Kidney (tissue), 14 donors: ENCODE data around the gene FAM117B. TPM values are rescaled to one million over a fixed set of nuclear protein-coding genes. Genes with fewer than 3 reads are reported as not detected.

Experiments used
- DNase-seq, 5 donors: peaks; one replicate each; pipeline ENCODE4 v3.0.0-alpha.2; 2013 to 2020
- FAIRE-seq: peaks from 2 replicates; lab custom pipeline; 2012; peaks lifted over from hg19 to GRCh38; lab: Jason Lieb, UNC
- H3K27ac ChIP-seq, 2 donors: one replicate each; pipeline ENCODE4 v1.7.0; 2013; ENCODE audit warnings: low read depth in 2 of 2, low read length in 2 of 2, inconsistent platforms in 1 of 2
- H3K27me3 ChIP-seq: one replicate; pipeline ENCODE4 v1.7.1; 2013; ENCODE audit warnings: low read length, inconsistent platforms; ENCODE audit not compliant: control insufficient read depth, insufficient read depth
- H3K36me3 ChIP-seq, 3 donors: one replicate each; pipeline versions ENCODE4 v1.7.0 to v1.7.1; 2013; ENCODE audit warnings: low read length in 3 of 3, control low read depth in 1 of 3, inconsistent platforms in 1 of 3; ENCODE audit not compliant: insufficient read depth in 3 of 3, control insufficient read depth in 2 of 3
- H3K4me1 ChIP-seq, 3 donors: one replicate each; pipeline versions ENCODE4 v1.7.0 to v1.7.1; 2013; ENCODE audit warnings: low read length in 3 of 3, inconsistent platforms in 1 of 3, low read depth in 1 of 3; ENCODE audit not compliant: control insufficient read depth in 2 of 3, insufficient read depth in 2 of 3
- H3K4me3 ChIP-seq, 3 donors: one replicate each; pipeline versions ENCODE4 v1.7.0 to v1.8.1; 2013; ENCODE audit warnings: low read length in 3 of 3, control low read depth in 1 of 3, inconsistent platforms in 1 of 3
- H3K9ac ChIP-seq, 3 donors: one replicate each; pipeline versions ENCODE4 v1.7.0 to v1.7.1; 2013; ENCODE audit warnings: low read length in 3 of 3, control low read depth in 1 of 3, inconsistent platforms in 1 of 3
- H3K9me3 ChIP-seq, 3 donors: one replicate each; pipeline versions ENCODE4 v1.7.0 to v1.7.1; 2013; ENCODE audit warnings: low read length in 3 of 3, control low read depth in 1 of 3, inconsistent platforms in 1 of 3; ENCODE audit not compliant: control insufficient read depth in 2 of 3, insufficient read depth in 1 of 3
- intact Hi-C: fragments of 100-400 bp; cut with DNase I; formaldehyde crosslinking; loops from one replicate; pipeline ENCODE4 v1.11.1; 2022
- polyA plus RNA-seq: library from polyadenylated mRNA; stranded (reverse); fragments of 350-450 nt; fragmentation: Illumina TruSeq; extraction: RNeasy Lipid Tissue Mini Kit (QIAGEN cat#74804); gene quantifications from one replicate; pipeline ENCODE4 v1.2.3, GENCODE V29; 2014; ENCODE audit warnings: low read depth, low replicate concordance; ENCODE audit not compliant: insufficient read depth
- total RNA-seq: library from RNA; stranded (reverse); fragmentation: NEBNext Ultra II Directional; extraction: Animal tissue kit (Norgen Biotek cat#: 25700); gene quantifications from one replicate; pipeline ENCODE4 v1.2.1, GENCODE V29; 2021
- TF ChIP-seq, protein P1 (sequence below): IDR thresholded peaks from 3 replicates; pipeline ENCODE4 v1.5.1; 2012; ENCODE audit warnings: mild to moderate bottlenecking, moderate library complexity, borderline replicate concordance; ENCODE audit not compliant: insufficient read depth; ENCODE audit errors: extremely low read depth
- donor health status: control.
- donor health status: control.
- donor health status: control.
- donor health status: control.
- donor health status: control.
- donor health status: DM: yes; HTN: yes; CAD: no.
- donor health status: Normal renal cell carcinoma (clear cell type).

Gene FAM117B
- total and polyA plus RNA-seq, 2 donors from 2014 or later, result 4.1 to 14.8 TPM

GRCh38 chr2:202681688-202682205 lies 47.0 kb downstream of the FAM117B start:
- Histone ChIP-seq H3K4me1 (no peaks in the 10 kb centered on the region), H3K27me3 (no peaks in the 10 kb centered on the region), H3K36me3 (no peaks in the 10 kb centered on the region), H3K27ac (no peak overlapping the region), H3K4me3 (no peak overlapping the region), H3K9ac (no peak overlapping the region), H3K9me3 (peaks cover 0 to 4% (median 0%) of the 10 kb centered on the region in 3 donors)
- no peak for DNase-seq
- intact Hi-C loops, result no loop called here
- FAIRE-seq, result no peak
- TF ChIP-seq, protein P1, sequence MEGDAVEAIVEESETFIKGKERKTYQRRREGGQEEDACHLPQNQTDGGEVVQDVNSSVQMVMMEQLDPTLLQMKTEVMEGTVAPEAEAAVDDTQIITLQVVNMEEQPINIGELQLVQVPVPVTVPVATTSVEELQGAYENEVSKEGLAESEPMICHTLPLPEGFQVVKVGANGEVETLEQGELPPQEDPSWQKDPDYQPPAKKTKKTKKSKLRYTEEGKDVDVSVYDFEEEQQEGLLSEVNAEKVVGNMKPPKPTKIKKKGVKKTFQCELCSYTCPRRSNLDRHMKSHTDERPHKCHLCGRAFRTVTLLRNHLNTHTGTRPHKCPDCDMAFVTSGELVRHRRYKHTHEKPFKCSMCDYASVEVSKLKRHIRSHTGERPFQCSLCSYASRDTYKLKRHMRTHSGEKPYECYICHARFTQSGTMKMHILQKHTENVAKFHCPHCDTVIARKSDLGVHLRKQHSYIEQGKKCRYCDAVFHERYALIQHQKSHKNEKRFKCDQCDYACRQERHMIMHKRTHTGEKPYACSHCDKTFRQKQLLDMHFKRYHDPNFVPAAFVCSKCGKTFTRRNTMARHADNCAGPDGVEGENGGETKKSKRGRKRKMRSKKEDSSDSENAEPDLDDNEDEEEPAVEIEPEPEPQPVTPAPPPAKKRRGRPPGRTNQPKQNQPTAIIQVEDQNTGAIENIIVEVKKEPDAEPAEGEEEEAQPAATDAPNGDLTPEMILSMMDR, result no peak

- Histone ChIP-seq H3K9me3 (peaks cover 0 to 4% (median 0%) of the 10 kb centered on the region in 3 donors), H3K4me3 (no peak overlapping the region), H3K27ac (no peak overlapping the region), H3K4me1 (no peaks in the 10 kb centered on the region), H3K36me3 (no peaks in the 10 kb centered on the region), H3K27me3 (no peaks in the 10 kb centered on the region), H3K9ac (no peak overlapping the region)
- intact Hi-C loops, result no loop called here
- TF ChIP-seq, protein P1, result no peak
- no peak for FAIRE-seq
- no peak for DNase-seq
Observed at GRCh38 chr2:202682274-202682673, 47.5 kb downstream of the FAM117B start.

- H3K9ac ChIP-seq, result no peak overlapping the region
- H3K9me3 ChIP-seq, result no peaks in the 10 kb centered on the region
- no peak overlapping the region for H3K27ac ChIP-seq
- no peaks in the 10 kb centered on the region for H3K27me3 ChIP-seq
- TF ChIP-seq, protein P1, result no peak
- H3K4me1 ChIP-seq, result no peaks in the 10 kb centered on the region
- DNase-seq (no peak), FAIRE-seq (no peak)
- no peak overlapping the region for H3K4me3 ChIP-seq
- no peaks in the 10 kb centered on the region for H3K36me3 ChIP-seq
- intact Hi-C loops, result no loop called here
Observed at GRCh38 chr2:202687276-202687675, 52.5 kb downstream of the FAM117B start.

DNA sequence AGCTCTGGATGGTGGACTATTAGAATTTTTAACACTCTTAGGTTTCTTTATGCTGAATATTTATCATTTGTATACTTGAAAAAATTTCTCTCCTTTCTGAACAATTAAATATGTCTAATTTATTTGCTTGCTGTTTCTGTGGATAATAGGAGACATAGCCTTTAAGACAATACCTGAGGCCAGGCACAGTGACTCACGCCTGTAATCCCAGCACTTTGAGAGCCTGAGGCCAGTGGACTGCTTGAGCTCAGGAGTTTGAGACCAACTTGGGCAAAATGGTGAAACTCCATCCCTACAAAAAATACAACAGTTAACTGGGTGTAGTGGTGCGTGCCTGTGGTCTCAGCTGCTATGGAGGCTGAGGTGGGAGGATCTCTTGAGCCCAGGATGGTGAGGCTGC lies 54.7 kb downstream of the FAM117B start:
- H3K4me1 ChIP-seq, result no peaks in the 10 kb centered on the region
- no peaks in the 10 kb centered on the region for H3K27me3 ChIP-seq
- FAIRE-seq (no peak), DNase-seq (no peak)
- TF ChIP-seq, protein P1, result no peak
- H3K9me3 ChIP-seq, result no peaks in the 10 kb centered on the region
- intact Hi-C loops, result no loop called here
- H3K36me3 ChIP-seq, result no peaks in the 10 kb centered on the region
- no peak overlapping the region for H3K4me3 ChIP-seq
- H3K9ac ChIP-seq, result no peak overlapping the region
- no peak overlapping the region for H3K27ac ChIP-seq
